Heart left ventricle (tissue), 16 donors: ENCODE data around the gene HIVEP2. TPM values are rescaled to one million over a fixed set of nuclear protein-coding genes. Genes with fewer than 3 reads are reported as not detected.

Source experiments
- ATAC-seq, 4 donors: fragments of 200-7000 bp; cut with Tn5 transposase; one replicate each; pipeline ENCODE4 v1.9.1; 2020 to 2022; ENCODE audit warnings: moderate library complexity in 4 of 4, mild to moderate bottlenecking in 3 of 4, moderate number of reproducible peaks in 1 of 4
- DNase-seq, 5 donors: peaks; one replicate each; pipeline ENCODE4 v3.0.0-alpha.2; 2020
- H3K27ac ChIP-seq, 12 donors: fragments of 200-600 bp; sonication (generic) in 4 of 12; one replicate each; pipeline versions ENCODE4 v1.5.0 to v1.8.0; 2016 to 2022; ENCODE audit warnings: mild to moderate bottlenecking in 2 of 12
- H3K27me3 ChIP-seq, 9 donors: fragments of 200-600 bp; sonication (generic) in 2 of 9; one replicate each; pipeline versions ENCODE4 v1.5.1 to v1.8.0; 2016 to 2022; ENCODE audit warnings: mild to moderate bottlenecking in 3 of 9
- H3K36me3 ChIP-seq, 9 donors: fragments of 200-600 bp; sonication (generic) in 2 of 9; one replicate each; pipeline versions ENCODE4 v1.5.0 to v1.8.0; 2018 to 2022; ENCODE audit warnings: mild to moderate bottlenecking in 2 of 9
- H3K4me1 ChIP-seq, 12 donors: fragments of 200-600 bp; sonication (generic) in 4 of 12; one replicate each; pipeline versions ENCODE4 v1.5.0 to v1.8.0; 2016 to 2022; ENCODE audit warnings: mild to moderate bottlenecking in 3 of 12
- H3K4me3 ChIP-seq, 12 donors: fragments of 200-600 bp; sonication (generic) in 4 of 12; one replicate each; pipeline versions ENCODE4 v1.5.0 to v1.8.0; 2017 to 2022; ENCODE audit warnings: mild to moderate bottlenecking in 9 of 12, moderate library complexity in 4 of 12
- H3K9me3 ChIP-seq, 12 donors: fragments of 200-600 bp; sonication (generic) in 4 of 12; one replicate each; pipeline versions ENCODE4 v1.5.0 to v1.8.0; 2016 to 2022; ENCODE audit warnings: mild to moderate bottlenecking in 1 of 12
- CTCF ChIP-seq, 12 donors: fragments of 200-600 bp; sonication (generic) in 4 of 12; IDR thresholded peaks; one replicate each; pipeline versions ENCODE4 v1.5.0 to v1.8.0; 2018 to 2022; ENCODE audit warnings: antibody characterized with exemption in 12 of 12, mild to moderate bottlenecking in 5 of 12
- POLR2A ChIP-seq, 2 donors: fragments of 450-650 bp; IDR thresholded peaks; one replicate each; pipeline ENCODE4 v1.6.1; 2017; ENCODE audit warnings: antibody characterized with exemption in 2 of 2, mild to moderate bottlenecking in 2 of 2, moderate library complexity in 2 of 2
- WGBS, 4 donors: extraction: QIAGEN DNeasy Blood & Tissue Kit in 2 of 4; methylation state at CpG; one replicate each; pipeline versions ENCODE4 v1.1.5 to v1.1.7; 2013 to 2018; 5-methylcytosine and 5-hydroxymethylcytosine counted together
- intact Hi-C, 10 donors: fragments of 100-400 bp; cut with DNase I; formaldehyde crosslinking; loops; one replicate each; pipeline versions ENCODE4 v1.11.1 to v1.14.2; 2022
- polyA plus RNA-seq, 2 donors: library from polyadenylated mRNA; stranded (reverse); fragments of 200-250 nt; gene quantifications; one replicate each; pipeline ENCODE4 v1.2.3, GENCODE V29; 2013
- total RNA-seq, 9 donors: library from RNA; depleted of rRNA in 2 of 9; stranded (reverse); fragments of >200 nt in 2 of 9; fragmentation: NEBNext Ultra II Directional in 3 of 9; extraction: Animal tissue kit (Norgen Biotek cat#: 25700) in 3 of 9; gene quantifications; one replicate each; pipeline versions ENCODE4 v1.1.0 to v1.2.4, GENCODE V29; 2016 to 2023
- donor health status: ischemic (EF 13 %, LVEDD 7.1; RV severe dilation, severe dysfunction).
- donor health status: healthy with polysubstance abuse.
- donor health status: DM: no; HTN: yes; CAD: no.
- donor health status: DM: no; HTN: no; CAD: no.
- donor health status: ischemic (EF 25% LVEDD 6.9; RV normal size, moderate dysfunction).
- donor health status: ischemic (EF 25% LVEDD 5.7; RV mildly dilated, moderate dysfunction).
- donor health status: healthy.
- donor health status: DM: yes; HTN: yes; CAD: no.
- donor health status: ischemic (EF 35%, LVEDD 5.7; RV mildly dilated, moderate dysfunction).
- donor health status: nonischemic (EF 11% LVEDD 7.7; RV severe dilation, severe dysfunction).
- donor health status: DM: yes; HTN: yes; CAD: no.
- donor health status: PGD.
- donor health status: ischemic (EF 29% LVEDD 5.4; RV normal size, mild dysfunction).
- donor health status: nonischemic (EF 23%, LVEDD 6.1; RV moderate dilation, normal function).

HIVEP2 gene
- total and polyA plus RNA-seq, 11 donors, result 2.7 to 31.2 (median 20.4) TPM

GRCh38 chr6:142888456-142888855 is 56.5 kb downstream of the HIVEP2 start:
- Histone ChIP-seq H3K36me3 (no peaks in the 10 kb centered on the region), H3K4me3 (no peak overlapping the region), H3K4me1 (peaks cover 7 to 56% (median 49%) of the 10 kb centered on the region in 12 donors), H3K27me3 (no peaks in the 10 kb centered on the region), H3K27ac (no peak overlapping the region), H3K9me3 (no peaks in the 10 kb centered on the region)
- TF ChIP-seq CTCF (IDR thresholded peaks at IDR 0.05), result no peak
- no peak for TF ChIP-seq POLR2A (IDR thresholded peaks at IDR 0.05)
- intact Hi-C loops, result loop anchor here in 9 of 10 donors (5.0 to 10.0 kb wide), 11 partner anchors 39 to 196 kb away; partner anchors contain the start of gene HIVEP2 (in 2 of the 9)
- DNase-seq, result no peak
- WGBS, 4 donors, result 90 to 97% (median 95%) methylated on average over 1 of the region's 1 CpG
- no peak for ATAC-seq

GRCh38 chr6:142887517-142887916 is 57.5 kb downstream of the HIVEP2 start:
- no peaks in the 10 kb centered on the region for H3K27me3 ChIP-seq
- TF ChIP-seq CTCF (IDR thresholded peaks at IDR 0.05) (no peak), POLR2A (IDR thresholded peaks at IDR 0.05) (no peak)
- peak overlapping the region in 2 of 12 donors; percentile 8 to 9 for H3K27ac ChIP-seq
- DNase-seq, result no peak
- intact Hi-C loops, result loop anchor here in 9 of 10 donors (2.0 to 10.0 kb wide), 12 partner anchors 40 to 195 kb away; partner anchors contain the start of gene HIVEP2 (in 2 of the 9)
- peaks cover 7 to 61% (median 50%) of the 10 kb centered on the region in 12 donors for H3K4me1 ChIP-seq
- H3K4me3 ChIP-seq, result no peak overlapping the region
- H3K36me3 ChIP-seq, result no peaks in the 10 kb centered on the region
- 55 to 66% (median 59%) methylated on average over 3 of the region's 3 CpGs for WGBS, 4 donors
- H3K9me3 ChIP-seq, result no peaks in the 10 kb centered on the region
- no peak for ATAC-seq

- Histone ChIP-seq H3K27me3 (no peaks in the 10 kb centered on the region), H3K27ac (peak overlapping the region in 7 of 12 donors; percentile 28 to 79 (median 73)), H3K36me3 (no peaks in the 10 kb centered on the region), H3K4me3 (no peak overlapping the region), H3K9me3 (no peaks in the 10 kb centered on the region), H3K4me1 (peaks cover 7 to 63% (median 45%) of the 10 kb centered on the region in 12 donors)
- 23 to 37% (median 30%) methylated on average over 4 of the region's 4 CpGs for WGBS, 4 donors
- TF ChIP-seq POLR2A (IDR thresholded peaks at IDR 0.05) (no peak), CTCF (IDR thresholded peaks at IDR 0.05) (peak in 11 of 12 donors; percentile 15 to 61 (median 42))
- ATAC-seq (peak in 2 of 4 donors; percentile 19 to 35), DNase-seq (no peak)
- intact Hi-C loops, result loop anchor here in 9 of 10 donors (2.0 to 10.0 kb wide), 12 partner anchors 41 to 194 kb away; partner anchors contain the start of gene HIVEP2 (in 2 of the 9)
These were observed 58.4 kb downstream of the HIVEP2 start for GRCh38 chr6:142886431-142887170.

GRCh38 chr6:142885182-142885867 is 59.7 kb downstream of the HIVEP2 start:
- Histone ChIP-seq H3K4me1 (peaks cover 7 to 66% (median 45%) of the 10 kb centered on the region in 12 donors), H3K27me3 (no peaks in the 10 kb centered on the region), H3K4me3 (peak overlapping the region in 10 of 12 donors; percentile 23 to 59 (median 50)), H3K36me3 (no peaks in the 10 kb centered on the region), H3K27ac (peak overlapping the region; percentile 7 to 79 (median 70)), H3K9me3 (no peaks in the 10 kb centered on the region)
- intact Hi-C loops, result loop anchor here in 9 of 10 donors (2.0 to 10.0 kb wide), 13 partner anchors 42 to 193 kb away; partner anchors contain the start of gene HIVEP2 (in 3 of the 9)
- peak in 3 of 5 donors; percentile 38 to 67 (median 48) for DNase-seq
- 12 to 15% (median 13%) methylated on average over 10 of the region's 10 CpGs for WGBS, 4 donors
- TF ChIP-seq CTCF (IDR thresholded peaks at IDR 0.05), result no peak
- peak in 1 of 2 donors; percentile 5 for TF ChIP-seq POLR2A (IDR thresholded peaks at IDR 0.05)
- ATAC-seq, result peak; percentile 89 to 97 (median 94)
